Measurements from ENCODE around the gene MSANTD7.

Gene MSANTD7

GRCh38 chr10:14822879-14823755 lies 15.0 kb upstream of the MSANTD7 start:
- H3K4me3 ChIP-seq (ENCODE audit: low read length): no peak overlapping the region
- TF ChIP-seq, protein P1, sequence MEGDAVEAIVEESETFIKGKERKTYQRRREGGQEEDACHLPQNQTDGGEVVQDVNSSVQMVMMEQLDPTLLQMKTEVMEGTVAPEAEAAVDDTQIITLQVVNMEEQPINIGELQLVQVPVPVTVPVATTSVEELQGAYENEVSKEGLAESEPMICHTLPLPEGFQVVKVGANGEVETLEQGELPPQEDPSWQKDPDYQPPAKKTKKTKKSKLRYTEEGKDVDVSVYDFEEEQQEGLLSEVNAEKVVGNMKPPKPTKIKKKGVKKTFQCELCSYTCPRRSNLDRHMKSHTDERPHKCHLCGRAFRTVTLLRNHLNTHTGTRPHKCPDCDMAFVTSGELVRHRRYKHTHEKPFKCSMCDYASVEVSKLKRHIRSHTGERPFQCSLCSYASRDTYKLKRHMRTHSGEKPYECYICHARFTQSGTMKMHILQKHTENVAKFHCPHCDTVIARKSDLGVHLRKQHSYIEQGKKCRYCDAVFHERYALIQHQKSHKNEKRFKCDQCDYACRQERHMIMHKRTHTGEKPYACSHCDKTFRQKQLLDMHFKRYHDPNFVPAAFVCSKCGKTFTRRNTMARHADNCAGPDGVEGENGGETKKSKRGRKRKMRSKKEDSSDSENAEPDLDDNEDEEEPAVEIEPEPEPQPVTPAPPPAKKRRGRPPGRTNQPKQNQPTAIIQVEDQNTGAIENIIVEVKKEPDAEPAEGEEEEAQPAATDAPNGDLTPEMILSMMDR (IDR thresholded peaks at IDR 0.05; ENCODE audit: insufficient read depth, low read depth, low read length, missing control alignments): peak; percentile 79
- DNase-seq (ENCODE audit: low read depth): peak; percentile 49

- TF ChIP-seq, protein P1 (IDR thresholded peaks at IDR 0.05; ENCODE audit: insufficient read depth, low read depth, low read length, missing control alignments): no peak
- no peak for DNase-seq (ENCODE audit: low read depth)
- no peak overlapping the region for H3K4me3 ChIP-seq (ENCODE audit: low read length)
Observed at GRCh38 chr10:14823966-14824365, 14.1 kb upstream of the MSANTD7 start.

GRCh38 chr10:14826076-14826829 lies 11.9 kb upstream of the MSANTD7 start:
- DNase-seq (ENCODE audit: low read depth): no peak
- TF ChIP-seq, protein P1 (IDR thresholded peaks at IDR 0.05; ENCODE audit: insufficient read depth, low read depth, low read length, missing control alignments): no peak
- no peak overlapping the region for H3K4me3 ChIP-seq (ENCODE audit: low read length)

DNA sequence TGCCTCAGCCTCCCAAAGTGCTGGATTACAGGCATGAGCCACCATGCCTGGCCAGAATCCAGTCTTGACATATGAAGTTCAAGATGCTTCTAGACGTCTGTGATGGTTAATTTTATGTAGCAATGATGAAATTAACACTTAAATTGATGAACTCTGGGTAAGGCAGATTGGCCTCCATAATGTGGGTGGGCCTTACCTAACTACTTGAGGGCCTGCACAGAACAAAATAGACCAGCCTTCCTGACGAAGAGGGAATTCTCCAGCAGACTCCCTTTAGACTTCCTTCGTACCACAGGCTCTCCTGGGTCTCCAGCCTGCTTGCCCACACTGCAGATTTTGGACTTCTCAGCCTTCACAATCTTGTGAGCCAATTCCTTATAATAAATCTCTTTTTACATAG lies 5.0 kb upstream of the MSANTD7 start:
- DNase-seq (ENCODE audit: low read depth): no peak
- TF ChIP-seq, protein P1 (IDR thresholded peaks at IDR 0.05; ENCODE audit: insufficient read depth, low read depth, low read length, missing control alignments): no peak
- H3K4me3 ChIP-seq (ENCODE audit: low read length): no peak overlapping the region

GRCh38 chr10:14836208-14836607 lies 1.9 kb upstream of the MSANTD7 start:
- no peak for DNase-seq (ENCODE audit: low read depth)
- no peak overlapping the region for H3K4me3 ChIP-seq (ENCODE audit: low read length)
- TF ChIP-seq, protein P1 (IDR thresholded peaks at IDR 0.05; ENCODE audit: insufficient read depth, low read depth, low read length, missing control alignments): no peak

DNA sequence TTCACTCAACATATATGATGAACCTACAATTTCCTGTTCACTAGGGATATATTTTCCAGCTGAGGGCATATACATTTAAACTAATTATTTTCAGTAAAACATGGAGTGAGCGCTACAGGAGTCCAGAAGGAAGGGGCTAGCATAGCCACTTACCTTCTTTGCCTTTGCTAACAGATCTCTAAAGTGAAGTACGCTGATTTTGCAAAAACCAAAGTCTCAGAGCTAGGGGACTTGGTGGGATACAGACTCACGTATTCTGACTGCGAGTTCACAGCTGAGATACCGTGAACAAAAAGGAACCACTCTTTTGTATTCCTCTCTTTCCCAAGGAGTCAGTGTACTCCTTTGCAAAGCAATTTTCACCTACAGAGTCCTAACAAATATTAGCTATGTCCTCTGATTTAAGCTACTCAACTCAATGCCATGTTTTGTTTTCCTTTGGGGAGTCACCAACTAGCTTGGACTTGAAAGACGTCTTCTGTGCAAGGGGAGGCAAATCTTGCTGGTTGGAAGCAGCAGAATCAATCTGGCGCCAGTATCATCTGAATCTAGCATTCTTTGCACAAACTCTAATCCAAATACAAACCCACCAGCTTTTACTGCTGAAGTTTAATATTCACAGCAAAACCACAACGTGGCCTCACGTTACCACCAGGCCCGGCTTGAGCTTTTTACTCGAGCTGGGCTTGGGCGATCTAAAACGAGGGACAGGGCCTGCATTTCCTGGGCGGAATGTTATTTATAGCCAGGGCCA lies 926 bp upstream of the MSANTD7 start:
- peak overlapping the region; percentile 96 for H3K4me3 ChIP-seq (ENCODE audit: low read length)
- TF ChIP-seq, protein P1 (IDR thresholded peaks at IDR 0.05; ENCODE audit: insufficient read depth, low read depth, low read length, missing control alignments): no peak
- peak; percentile 54 for DNase-seq (ENCODE audit: low read depth)
